Measurements from ENCODE around the gene DRD5. TPM values are rescaled to one million over a fixed set of nuclear protein-coding genes. Genes with fewer than 3 reads are reported as not detected.

Gene DRD5
- total and polyA plus RNA-seq, 2 donors (not counting 3 experiments of a cell fraction or from before 2014, with no cell fraction given) = not detected

DNA sequence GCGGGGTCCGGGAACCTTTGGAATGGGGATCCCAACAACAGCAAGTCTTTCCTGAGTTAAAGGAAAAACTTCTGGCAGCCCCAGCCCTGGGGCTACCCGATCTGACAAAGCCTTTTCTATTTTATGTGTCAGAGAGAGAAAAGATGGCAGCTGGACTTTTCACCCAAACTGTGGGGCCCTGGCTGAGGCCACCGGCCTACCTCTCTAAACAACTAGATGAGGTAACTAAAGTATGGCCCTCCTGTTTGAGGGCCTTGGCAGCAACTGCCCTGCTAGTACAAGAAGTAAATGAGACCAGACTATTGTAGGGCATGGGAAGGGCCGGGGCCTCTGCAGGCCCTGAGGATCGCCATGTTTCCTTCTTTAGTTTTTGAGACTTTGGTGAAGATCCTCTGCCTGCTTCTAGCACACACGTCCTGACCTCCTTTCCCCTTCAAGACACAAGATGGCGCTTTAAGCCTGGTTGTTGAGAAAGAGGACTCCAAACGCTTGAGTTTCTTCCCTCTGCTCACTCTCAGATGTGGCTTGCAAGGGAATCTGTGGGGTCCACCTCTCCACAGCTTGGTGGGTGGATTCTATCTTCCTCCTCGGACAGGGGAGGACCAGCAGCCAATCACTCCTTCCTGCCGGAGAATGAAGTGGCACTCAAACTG is 18.5 kb upstream of the DRD5 start:
- DNase-seq (ENCODE audit: low read depth, low spot score) = peak; percentile 56
- peak; percentile 78 for FAIRE-seq
- Histone ChIP-seq H3K9me3 (replicated peaks; ENCODE audit: control insufficient read depth, insufficient read depth, low read length) (no peaks in the 10 kb centered on the region), H3K27me3 (ENCODE audit: control insufficient read depth in 2 of 2, insufficient read depth in 2 of 2, low read length in 2 of 2) (no peaks in the 10 kb centered on the region), H4K20me1 (replicated peaks; ENCODE audit: control insufficient read depth, extremely low read depth, insufficient read depth, low read length) (no peaks in the 10 kb centered on the region), H3K9ac (replicated peaks; ENCODE audit: extremely low read depth, insufficient read depth, low read length) (no peak overlapping the region), H3K79me2 (ENCODE audit: control insufficient read depth, insufficient read depth, low read length) (no peaks in the 10 kb centered on the region), H3K27ac (ENCODE audit: insufficient read depth, low read depth, low read length) (no peak overlapping the region), H3K4me1 (ENCODE audit: control insufficient read depth, extremely low read depth, insufficient read depth, low read length) (no peaks in the 10 kb centered on the region), H3K4me2 (ENCODE audit: insufficient read depth, low read length) (no peak overlapping the region), H3K36me3 (ENCODE audit: control insufficient read depth in 2 of 2, extremely low read depth in 1 of 2, insufficient read depth in 2 of 2, low read length in 2 of 2) (no peaks in the 10 kb centered on the region), H3K9me1 (replicated peaks; ENCODE audit: control insufficient read depth, extremely low read depth, insufficient read depth, low read length) (no peaks in the 10 kb centered on the region), H3K4me3 (replicated peaks in 1 of 3; ENCODE audit: insufficient read depth in 1 of 3, low read depth in 1 of 3, low read length in 3 of 3) (no peak overlapping the region), H2AFZ (ENCODE audit: low read depth, low read length) (no peak overlapping the region)
- no TSS peak for BruUV-seq (replicated peaks)
- CTCF ChIA-PET = interaction anchor here (3.5 to 7.6 kb wide), 2 partner anchors 252 to 301 kb away, joined by 19 to 118 read pairs; no protein-coding TSS in a partner anchor
- TF ChIP-seq JUN (IDR thresholded peaks at IDR 0.05; ENCODE audit: borderline replicate concordance, insufficient read depth, insufficient read length, low read depth) (no peak), CTCF (IDR thresholded peaks at IDR 0.05; ENCODE audit: extremely low read depth in 1 of 2, insufficient read depth in 1 of 2, low read depth in 1 of 2, low read length in 2 of 2) (peak; percentile 41 to 60)
- intact Hi-C loops (cut with micrococcal nuclease) = loop anchor here (1.0 to 5.0 kb wide), 2 partner anchors 252 to 789 kb away; no protein-coding TSS in a partner anchor
- dilution Hi-C loops (cut with MboI; ENCODE audit: extremely low pct_ligation_motif_present, low sequenced_read_pairs) = no loop called here
- POLR2A ChIA-PET = no interaction called here

DNA sequence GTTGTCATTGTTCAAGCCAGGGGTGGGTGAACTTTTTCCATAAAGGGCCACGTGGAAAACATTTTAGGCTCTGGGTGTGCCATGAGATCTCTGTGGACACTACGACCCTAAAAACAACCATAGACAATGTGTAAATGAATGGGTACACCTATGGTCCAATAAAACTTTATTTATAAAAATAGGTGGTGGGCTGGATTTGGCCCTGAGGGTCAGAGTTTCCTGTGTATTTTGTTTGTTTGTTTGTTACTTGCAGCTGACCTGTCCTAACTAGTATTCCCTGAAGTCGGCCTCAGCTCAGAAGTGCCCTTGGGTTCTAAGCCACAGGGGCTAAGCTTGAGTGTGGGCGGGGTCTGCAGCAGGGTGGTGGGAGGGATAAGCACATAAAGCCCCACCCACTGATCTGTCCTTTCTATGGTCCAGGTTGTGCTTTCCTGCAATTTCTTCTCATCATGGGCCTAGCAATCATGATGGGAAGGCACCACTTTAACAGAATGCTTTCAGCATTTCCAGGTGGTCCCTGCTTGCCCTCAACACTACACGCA is 17.2 kb upstream of the DRD5 start:
- Histone ChIP-seq H3K27me3 (ENCODE audit: control insufficient read depth in 2 of 2, insufficient read depth in 2 of 2, low read length in 2 of 2) (no peaks in the 10 kb centered on the region), H3K4me2 (ENCODE audit: insufficient read depth, low read length) (no peak overlapping the region), H2AFZ (ENCODE audit: low read depth, low read length) (no peak overlapping the region), H3K4me1 (ENCODE audit: control insufficient read depth, extremely low read depth, insufficient read depth, low read length) (no peaks in the 10 kb centered on the region), H4K20me1 (replicated peaks; ENCODE audit: control insufficient read depth, extremely low read depth, insufficient read depth, low read length) (no peaks in the 10 kb centered on the region), H3K27ac (ENCODE audit: insufficient read depth, low read depth, low read length) (no peak overlapping the region), H3K4me3 (replicated peaks in 1 of 3; ENCODE audit: insufficient read depth in 1 of 3, low read depth in 1 of 3, low read length in 3 of 3) (no peak overlapping the region), H3K79me2 (ENCODE audit: control insufficient read depth, insufficient read depth, low read length) (no peaks in the 10 kb centered on the region), H3K9ac (replicated peaks; ENCODE audit: extremely low read depth, insufficient read depth, low read length) (no peak overlapping the region), H3K9me1 (replicated peaks; ENCODE audit: control insufficient read depth, extremely low read depth, insufficient read depth, low read length) (no peaks in the 10 kb centered on the region), H3K36me3 (ENCODE audit: control insufficient read depth in 2 of 2, extremely low read depth in 1 of 2, insufficient read depth in 2 of 2, low read length in 2 of 2) (no peaks in the 10 kb centered on the region), H3K9me3 (replicated peaks; ENCODE audit: control insufficient read depth, insufficient read depth, low read length) (no peaks in the 10 kb centered on the region)
- dilution Hi-C loops (cut with MboI; ENCODE audit: extremely low pct_ligation_motif_present, low sequenced_read_pairs) = no loop called here
- ChIA-PET POLR2A (no interaction called here), CTCF (interaction anchor here (1.0 to 7.6 kb wide), 3 partner anchors 251 to 343 kb away, joined by 3 to 118 read pairs (median 19); no protein-coding TSS in a partner anchor)
- TF ChIP-seq, protein P1, sequence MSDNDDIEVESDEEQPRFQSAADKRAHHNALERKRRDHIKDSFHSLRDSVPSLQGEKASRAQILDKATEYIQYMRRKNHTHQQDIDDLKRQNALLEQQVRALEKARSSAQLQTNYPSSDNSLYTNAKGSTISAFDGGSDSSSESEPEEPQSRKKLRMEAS (IDR thresholded peaks at IDR 0.05; ENCODE audit: insufficient read depth, insufficient read length) = no peak
- TF ChIP-seq POLR2AphosphoS5 (IDR thresholded peaks at IDR 0.05; ENCODE audit: insufficient read depth, low read depth, low read length) = no peak
- no peak for TF ChIP-seq EZH2 (IDR thresholded peaks at IDR 0.05; ENCODE audit: borderline replicate concordance, low read depth, low read length, severe bottlenecking)
- FAIRE-seq (no peak), DNase-seq (ENCODE audit: low read depth, low spot score) (no peak)
- intact Hi-C loops (cut with micrococcal nuclease) = loop anchor here (5.0 kb wide), 1 partner anchor 788 kb away; no protein-coding TSS in a partner anchor
- no TSS peak for BruUV-seq (replicated peaks)

Measured in endothelial cell of umbilical vein (primary cell).